K562 (cell line): ENCODE data around the gene DAPK2. TPM values are rescaled to one million over a fixed set of nuclear protein-coding genes. Genes with fewer than 3 reads are reported as not detected.
A peak's percentile ranks its signal among the peaks of the same experiment; 100 is the strongest.

ENCODE experiments used
- ADNP ChIP-seq: fragments of 200-800 bp; sonication (Bioruptor generic); IDR thresholded peaks from 2 replicates; pipeline ENCODE4 v1.6.1; 2016; ENCODE audit warnings: missing genetic modification characterization, missing compliant biosample characterization
- ATF1 ChIP-seq, 2 experiments: fragments of 450-650 bp in 1 of 2; IDR thresholded peaks; 2 replicates each; pipeline ENCODE4 v1.6.1; 2016; ENCODE audit warnings: missing compliant biosample characterization in 1 of 2, missing genetic modification characterization in 1 of 2
- ATF3 ChIP-seq, 2 experiments: fragments of 450-650 bp in 1 of 2; sonication (generic) in 1 of 2; formaldehyde crosslinking in 1 of 2; IDR thresholded peaks in 1 of 2; conservative IDR thresholded peaks in 1 of 2; 2 replicates each; pipeline versions ENCODE4 v1.6.1 to v1.8.1; 2016 to 2023; ENCODE audit warnings: mild to moderate bottlenecking in 2 of 2, moderate library complexity in 2 of 2, inconsistent platforms in 1 of 2, missing genetic modification reagents in 1 of 2
- ATF4 ChIP-seq: fragments of 450-650 bp; formaldehyde crosslinking; IDR thresholded peaks from 2 replicates; pipeline ENCODE4 v1.4.0; 2022; ENCODE audit warnings: mild to moderate bottlenecking, moderate library complexity
- CHD2 ChIP-seq: IDR thresholded peaks from 2 replicates; pipeline ENCODE4 v1.6.1; 2011; ENCODE audit warnings: low read depth, low read length
- FOXP1 ChIP-seq: sonication (generic); formaldehyde crosslinking; IDR thresholded peaks from 2 replicates; pipeline ENCODE4 v1.8.0; 2022; ENCODE audit warnings: mild to moderate bottlenecking, missing genetic modification reagents
- HDAC3 ChIP-seq: fragments of 450-650 bp; IDR thresholded peaks from 2 replicates; pipeline ENCODE4 v1.6.1; 2018; ENCODE audit warnings: borderline replicate concordance, mild to moderate bottlenecking, moderate library complexity; ENCODE audit not compliant: partially characterized antibody
- L3MBTL2 ChIP-seq: fragments of 450-650 bp; IDR thresholded peaks from 2 replicates; pipeline ENCODE4 v1.6.1; 2016; ENCODE audit warnings: mild to moderate bottlenecking, moderate library complexity
- NR1H2 ChIP-seq: sonication (generic); formaldehyde crosslinking; IDR thresholded peaks from 2 replicates; pipeline ENCODE4 v1.4.0; 2020; ENCODE audit warnings: mild to moderate bottlenecking, missing genetic modification reagents
- RBM14 ChIP-seq: fragments of 200-400 bp; formaldehyde crosslinking; IDR thresholded peaks from 2 replicates; pipeline ENCODE4 v1.6.1; 2018; ENCODE audit warnings: low read depth, mild to moderate bottlenecking, low read length, moderate library complexity, borderline replicate concordance; ENCODE audit not compliant: insufficient read depth
- SMAD4 ChIP-seq: fragments of 250-450 bp; sonication (Bioruptor Pico); conservative IDR thresholded peaks from 2 replicates; pipeline ENCODE4 v1.8.0; 2021; ENCODE audit warnings: inconsistent platforms, mild to moderate bottlenecking, moderate library complexity
- SRSF1 ChIP-seq: fragments of 200-400 bp; formaldehyde crosslinking; IDR thresholded peaks from 2 replicates; pipeline ENCODE4 v1.6.1; 2017; ENCODE audit warnings: mild to moderate bottlenecking, low read depth, low read length, moderate library complexity
- TAF1 ChIP-seq: IDR thresholded peaks from 2 replicates; pipeline ENCODE4 v1.6.1; 2011; ENCODE audit warnings: mild to moderate bottlenecking, low read length, moderate library complexity; ENCODE audit not compliant: insufficient read depth, control insufficient read depth, severe bottlenecking; ENCODE audit errors: extremely low read depth
- TAF15 ChIP-seq: fragments of 200-400 bp; formaldehyde crosslinking; IDR thresholded peaks from 2 replicates; pipeline ENCODE4 v1.6.1; 2017; ENCODE audit warnings: mild to moderate bottlenecking, low read depth, low read length, moderate library complexity
- ZBTB33 ChIP-seq: sonication (generic); formaldehyde crosslinking; IDR thresholded peaks from 2 replicates; pipeline ENCODE4 v1.8.1; 2023; ENCODE audit warnings: mild to moderate bottlenecking, missing genetic modification reagents
- ZNF175 ChIP-seq: fragments of 200-800 bp; sonication (Bioruptor generic); IDR thresholded peaks from 2 replicates; pipeline ENCODE4 v1.6.1; 2016; ENCODE audit warnings: low read depth, mild to moderate bottlenecking, missing genetic modification characterization, missing compliant biosample characterization
- ZNF695 ChIP-seq: fragments of 450-650 bp; formaldehyde crosslinking; IDR thresholded peaks from 2 replicates; pipeline ENCODE4 v1.4.0; 2020; ENCODE audit warnings: mild to moderate bottlenecking, moderate library complexity
- ZNF740 ChIP-seq, 3 experiments: fragments of 200-800 bp in 1 of 3; sonication (Bioruptor generic) in 1 of 3; sonication (generic) in 1 of 3; formaldehyde crosslinking in 1 of 3; IDR thresholded peaks; 2 replicates each; pipeline versions ENCODE4 v1.6.1 to v1.8.0; 2016 to 2022; ENCODE audit warnings: mild to moderate bottlenecking in 2 of 3, missing compliant biosample characterization in 2 of 3, missing genetic modification characterization in 2 of 3, missing genetic modification reagents in 1 of 3
- ZNF766 ChIP-seq: fragments of 200-800 bp; sonication (Bioruptor generic); conservative IDR thresholded peaks from 2 replicates; pipeline ENCODE4 v1.6.1; 2016; ENCODE audit warnings: missing genetic modification characterization, missing compliant biosample characterization
- polyA plus RNA-seq, 8 experiments: library from polyadenylated mRNA; depleted of rRNA in 4 of 8; stranded (reverse) in 5 of 8; unstranded in 3 of 8; fragments of >200 nt; fragmentation: Nextera tagmentation in 2 of 8; fragmentation: Illumina TruSeq in 1 of 8; extraction: Ambion mirVana in 2 of 8; extraction: Trizol in 1 of 8; gene quantifications; 2 replicates each; pipeline versions ENCODE4 v1.2.1 to v1.2.3, GENCODE V29; 2011 to 2014; ENCODE audit warnings: inconsistent platforms in 1 of 8, missing spikeins in 1 of 8
- total RNA-seq, 7 experiments: library from RNA; depleted of rRNA in 6 of 7; stranded (reverse); fragments of >200 nt in 6 of 7; fragmentation: Illumina TruSeq in 2 of 7; extraction: Trizol in 2 of 7; gene quantifications; 2 replicates each; pipeline versions ENCODE4 v1.2.1 to v1.2.3, GENCODE V29; 2011 to 2021; ENCODE audit warnings: low replicate concordance in 1 of 7

DAPK2 gene
- total and polyA plus RNA-seq, 9 of the 15 experiments (the other 6 are each of a cell fraction or from before 2014, with no cell fraction given), result 0.14 to 5.2 (median 2.2) TPM

GRCh38 chr15:63870487-63871209 lies 175.6 kb downstream of the DAPK2 start (continued):
- TF ChIP-seq SRSF1 (no peak), ATF4 (CRISPR knock-in tag) (no peak), ADNP (no peak), CHD2 (no peak), ZNF695 (CRISPR knock-in tag) (no peak), ATF3 (IDR thresholded peaks at IDR 0.05) (no peak), ATF3 (CRISPR knock-in tag; conservative IDR thresholded peaks at IDR 0.05) (0 out of 2 replicates have a peak, but pooled peaks have one; percentile 35), NR1H2 (CRISPR knock-in tag) (peak; percentile 93; the same call in 1 of the 2 replicates), ZNF740 (CRISPR knock-in tag; IDR thresholded peaks at IDR 0.05) (peak; percentile 65; the same call in 1 of the 2 replicates), ZNF740 (tag; IDR thresholded peaks at IDR 0.05) (no peak), FOXP1 (CRISPR knock-in tag) (peak; percentile 96), ATF1 (CRISPR knock-in tag; IDR thresholded peaks at IDR 0.05) (no peak), ATF1 (tag; IDR thresholded peaks at IDR 0.05) (no peak), ZBTB33 (CRISPR knock-in tag) (peak; percentile 78; the same call in 1 of the 2 replicates), TAF15 (no peak), L3MBTL2 (no peak), TAF1 (no peak), SMAD4 (CRISPR knock-in tag) (0 out of 2 replicates have a peak, but pooled peaks have one; percentile 31), ZNF766 (CRISPR knock-in tag) (peak; percentile 92), HDAC3 (no peak), RBM14 (no peak), ZNF175 (CRISPR knock-in tag) (peak; percentile 62; the same call in 1 of the 2 replicates)
